NOMO-1 (cell line): ENCODE data around the gene PVR.
"Not testable (repeated sequence)": the region's sequence is repeated elsewhere in the genome, so short reads cannot be mapped to it uniquely, and the experiment has no call there.

Experiments used
- DNase-seq, 2 experiments: peaks; one replicate each; lab custom pipeline; 2025; ENCODE audit not compliant: unreplicated experiment in 2 of 2; lab: John Stamatoyannopoulos, UW

The PVR gene

GRCh38 chr19:44617110-44617880, 26.4 kb upstream of the PVR start:
- DNase-seq, result no peak

GRCh38 chr19:44618640-44619357, 24.9 kb upstream of the PVR start:
- DNase-seq, result no peak

GRCh38 chr19:44620667-44621066, 23.0 kb upstream of the PVR start:
- DNase-seq, result no peak

GRCh38 chr19:44621367-44621766, 22.3 kb upstream of the PVR start:
- no peak for DNase-seq

- no peak for DNase-seq
Observed at GRCh38 chr19:44623080-44623479, 20.6 kb upstream of the PVR start.

- DNase-seq, result no peak
Observed at GRCh38 chr19:44623626-44624025, 20.1 kb upstream of the PVR start.

- DNase-seq, result no peak
Observed at GRCh38 chr19:44624840-44625354, 18.8 kb upstream of the PVR start.

GRCh38 chr19:44625637-44626036, 18.1 kb upstream of the PVR start:
- DNase-seq, result not testable (repeated sequence)

GRCh38 chr19:44626048-44626624, 17.6 kb upstream of the PVR start:
- no peak for DNase-seq

- DNase-seq, result no peak
Observed at GRCh38 chr19:44627631-44628030, 16.1 kb upstream of the PVR start.

GRCh38 chr19:44628793-44629192, 14.9 kb upstream of the PVR start:
- no peak for DNase-seq

- not testable (repeated sequence) for DNase-seq
Observed at GRCh38 chr19:44631611-44632010, 12.1 kb upstream of the PVR start.

- DNase-seq, result not testable (repeated sequence)
Observed at GRCh38 chr19:44634058-44634457, 9.7 kb upstream of the PVR start.

GRCh38 chr19:44634785-44635184, 8.9 kb upstream of the PVR start:
- DNase-seq, result no peak

- DNase-seq, result peak; percentile 48 to 70
Observed at GRCh38 chr19:44635581-44636438, 7.9 kb upstream of the PVR start.

- DNase-seq, result no peak
Observed at GRCh38 chr19:44636439-44637389, 7.0 kb upstream of the PVR start.

GRCh38 chr19:44637390-44637764, 6.3 kb upstream of the PVR start:
- DNase-seq, result no peak

- no peak for DNase-seq
Observed at GRCh38 chr19:44640518-44640917, 3.2 kb upstream of the PVR start.

GRCh38 chr19:44641501-44642265, 2.0 kb upstream of the PVR start:
- DNase-seq, result no peak
